T-helper 2 cell treated with Interferon-gamma antibody and Interleukin-4, amounts not matched to agents 5 μg/mL and 100 μg/mL, for 36 hours (primary cell): Measurements from ENCODE around the gene PGAP2.

Experiments
- DNase-seq: peaks from one replicate; pipeline ENCODE4 v3.0.0; 2021; ENCODE audit warnings: low spot score
- H3K27ac Mint-ChIP-seq: one replicate; pipeline ENCODE4 v1.8.0; 2021; ENCODE audit warnings: mild to moderate bottlenecking, mixed read lengths
- H3K27me3 Mint-ChIP-seq: one replicate; pipeline ENCODE4 v1.8.0; 2021; ENCODE audit warnings: low read depth, mixed read lengths
- H3K36me3 Mint-ChIP-seq: one replicate; pipeline ENCODE4 v1.8.0; 2021; ENCODE audit warnings: low read depth, mixed read lengths
- H3K4me1 Mint-ChIP-seq: one replicate; pipeline ENCODE4 v1.8.0; 2021; ENCODE audit warnings: low read depth, mixed read lengths
- H3K4me3 Mint-ChIP-seq: one replicate; pipeline ENCODE4 v1.8.0; 2022; ENCODE audit warnings: mild to moderate bottlenecking, moderate library complexity, mixed read lengths
- H3K9me3 Mint-ChIP-seq: one replicate; pipeline ENCODE4 v1.8.0; 2021; ENCODE audit warnings: mixed read lengths

PGAP2 gene

GRCh38 chr11:3831378-3832239 is 23.2 kb downstream of the PGAP2 start:
- H3K4me3 Mint-ChIP-seq: no peak overlapping the region
- H3K27me3 Mint-ChIP-seq: no peaks in the 10 kb centered on the region
- H3K4me1 Mint-ChIP-seq: peaks cover 56% of the 10 kb centered on the region
- H3K9me3 Mint-ChIP-seq: no peaks in the 10 kb centered on the region
- no peak for DNase-seq
- peaks cover 57% of the 10 kb centered on the region for H3K36me3 Mint-ChIP-seq
- peak overlapping the region; percentile 74 for H3K27ac Mint-ChIP-seq

GRCh38 chr11:3832816-3833215 is 24.5 kb downstream of the PGAP2 start:
- no peak for DNase-seq
- peaks cover 59% of the 10 kb centered on the region for H3K4me1 Mint-ChIP-seq
- peak overlapping the region; percentile 23 for H3K27ac Mint-ChIP-seq
- no peaks in the 10 kb centered on the region for H3K9me3 Mint-ChIP-seq
- peaks cover 50% of the 10 kb centered on the region for H3K36me3 Mint-ChIP-seq
- no peaks in the 10 kb centered on the region for H3K27me3 Mint-ChIP-seq
- H3K4me3 Mint-ChIP-seq: no peak overlapping the region

GRCh38 chr11:3833449-3833848 is 25.1 kb downstream of the PGAP2 start:
- peak overlapping the region; percentile 32 for H3K27ac Mint-ChIP-seq
- peaks cover 51% of the 10 kb centered on the region for H3K36me3 Mint-ChIP-seq
- no peaks in the 10 kb centered on the region for H3K9me3 Mint-ChIP-seq
- no peak for DNase-seq
- H3K27me3 Mint-ChIP-seq: no peaks in the 10 kb centered on the region
- peak overlapping the region; percentile 21 for H3K4me3 Mint-ChIP-seq
- H3K4me1 Mint-ChIP-seq: peaks cover 64% of the 10 kb centered on the region

- no peak for DNase-seq
- H3K9me3 Mint-ChIP-seq: no peaks in the 10 kb centered on the region
- H3K4me1 Mint-ChIP-seq: peaks cover 71% of the 10 kb centered on the region
- peak overlapping the region; percentile 32 for H3K27ac Mint-ChIP-seq
- H3K4me3 Mint-ChIP-seq: peak overlapping the region; percentile 99
- no peaks in the 10 kb centered on the region for H3K27me3 Mint-ChIP-seq
- peaks cover 58% of the 10 kb centered on the region for H3K36me3 Mint-ChIP-seq
Measured at GRCh38 chr11:3834349-3834663, 25.9 kb downstream of the PGAP2 start.

- DNase-seq: no peak
- H3K9me3 Mint-ChIP-seq: no peaks in the 10 kb centered on the region
- H3K4me3 Mint-ChIP-seq: peak overlapping the region; percentile 99
- H3K4me1 Mint-ChIP-seq: peaks cover 77% of the 10 kb centered on the region
- no peaks in the 10 kb centered on the region for H3K27me3 Mint-ChIP-seq
- H3K27ac Mint-ChIP-seq: peak overlapping the region; percentile 82
- H3K36me3 Mint-ChIP-seq: peaks cover 63% of the 10 kb centered on the region
Measured at GRCh38 chr11:3834664-3835461, 26.5 kb downstream of the PGAP2 start.

- H3K4me3 Mint-ChIP-seq: peak overlapping the region; percentile 99
- peak overlapping the region; percentile 82 for H3K27ac Mint-ChIP-seq
- no peaks in the 10 kb centered on the region for H3K9me3 Mint-ChIP-seq
- H3K4me1 Mint-ChIP-seq: peaks cover 73% of the 10 kb centered on the region
- DNase-seq: no peak
- peaks cover 57% of the 10 kb centered on the region for H3K36me3 Mint-ChIP-seq
- H3K27me3 Mint-ChIP-seq: no peaks in the 10 kb centered on the region
Measured at GRCh38 chr11:3835751-3836150, 27.4 kb downstream of the PGAP2 start.

GRCh38 chr11:3836903-3837302 is 28.5 kb downstream of the PGAP2 start:
- H3K4me3 Mint-ChIP-seq: peak overlapping the region; percentile 99
- peaks cover 69% of the 10 kb centered on the region for H3K4me1 Mint-ChIP-seq
- H3K36me3 Mint-ChIP-seq: peaks cover 47% of the 10 kb centered on the region
- peak; percentile 30 for DNase-seq
- H3K27me3 Mint-ChIP-seq: no peaks in the 10 kb centered on the region
- peak overlapping the region; percentile 87 for H3K27ac Mint-ChIP-seq
- H3K9me3 Mint-ChIP-seq: no peaks in the 10 kb centered on the region

GRCh38 chr11:3837793-3838192 is 29.4 kb downstream of the PGAP2 start:
- Mint-ChIP-seq H3K9me3 (no peaks in the 10 kb centered on the region), H3K4me1 (peaks cover 62% of the 10 kb centered on the region), H3K27me3 (no peaks in the 10 kb centered on the region), H3K36me3 (peaks cover 47% of the 10 kb centered on the region), H3K27ac (peak overlapping the region; percentile 98), H3K4me3 (peak overlapping the region; percentile 99)
- no peak for DNase-seq

- Mint-ChIP-seq H3K4me1 (peaks cover 60% of the 10 kb centered on the region), H3K4me3 (peak overlapping the region; percentile 99), H3K27ac (peak overlapping the region; percentile 98), H3K36me3 (peaks cover 44% of the 10 kb centered on the region), H3K27me3 (no peaks in the 10 kb centered on the region), H3K9me3 (no peaks in the 10 kb centered on the region)
- DNase-seq: no peak
Measured at GRCh38 chr11:3838504-3838903, 30.1 kb downstream of the PGAP2 start.

GRCh38 chr11:3840004-3840869 is 31.9 kb downstream of the PGAP2 start:
- peaks cover 51% of the 10 kb centered on the region for H3K4me1 Mint-ChIP-seq

GRCh38 chr11:3840870-3841425 is 32.6 kb downstream of the PGAP2 start, which contains the start of gene RHOG:
Gene RHOG (minus strand): TSS chr11:3840959. CDS start chr11:3828138, 12,821 bp downstream.
- peak within 1 kb of the TSS; percentile 98 for H3K27ac Mint-ChIP-seq
- H3K9me3 Mint-ChIP-seq: no peaks in the 10 kb centered on the region
- peaks cover 46% of the 10 kb centered on the region for H3K4me1 Mint-ChIP-seq
- peaks cover 23% of the 10 kb centered on the region for H3K36me3 Mint-ChIP-seq
- H3K27me3 Mint-ChIP-seq: no peaks in the 10 kb centered on the region
- peak; percentile 73 for DNase-seq
- peak within 1 kb of the TSS; percentile 99 for H3K4me3 Mint-ChIP-seq

More at GRCh38 chr11:3840004-3840869, 31.9 kb downstream of the PGAP2 start:
- peak; percentile 39 for DNase-seq
- peak overlapping the region; percentile 98 for H3K27ac Mint-ChIP-seq
- H3K9me3 Mint-ChIP-seq: no peaks in the 10 kb centered on the region
- H3K4me3 Mint-ChIP-seq: peak overlapping the region; percentile 99
- H3K36me3 Mint-ChIP-seq: peaks cover 29% of the 10 kb centered on the region
- H3K27me3 Mint-ChIP-seq: no peaks in the 10 kb centered on the region

- Mint-ChIP-seq H3K9me3 (no peaks in the 10 kb centered on the region), H3K27me3 (no peaks in the 10 kb centered on the region), H3K27ac (peak overlapping the region; percentile 98), H3K36me3 (peaks cover 23% of the 10 kb centered on the region), H3K4me3 (peak overlapping the region; percentile 85), H3K4me1 (peaks cover 41% of the 10 kb centered on the region)
- peak; percentile 96 for DNase-seq
Measured at GRCh38 chr11:3841426-3842350, 33.3 kb downstream of the PGAP2 start.
